ENCODE results near the gene CHCHD6.

CHCHD6 gene

GRCh38 chr3:126983653-126984390, 279.8 kb downstream of the CHCHD6 start:
- peak; percentile 36 for DNase-seq

GRCh38 chr3:126984391-126985131, 280.5 kb downstream of the CHCHD6 start:
- DNase-seq, result no peak

GRCh38 chr3:126985132-126985985, 281.3 kb downstream of the CHCHD6 start:
- DNase-seq, result no peak

GRCh38 chr3:126986001-126986400, 282.0 kb downstream of the CHCHD6 start:
- DNase-seq, result peak; percentile 87

- DNase-seq, result no peak
Observed at GRCh38 chr3:126987129-126987528, 283.1 kb downstream of the CHCHD6 start.

- DNase-seq, result no peak
Observed at GRCh38 chr3:126987596-126987995, 283.6 kb downstream of the CHCHD6 start.

- DNase-seq, result no peak
Observed at GRCh38 chr3:126988451-126989021, 284.5 kb downstream of the CHCHD6 start.

- DNase-seq, result no peak
Observed at GRCh38 chr3:126989316-126990023, 285.4 kb downstream of the CHCHD6 start.

GRCh38 chr3:126990024-126990700, 286.1 kb downstream of the CHCHD6 start:
- no peak for DNase-seq

- DNase-seq, result no peak
Observed at GRCh38 chr3:126990890-126991289, 286.9 kb downstream of the CHCHD6 start.

- no peak for DNase-seq
Observed at GRCh38 chr3:126991366-126992200, 287.5 kb downstream of the CHCHD6 start.

GRCh38 chr3:126992216-126992615, 288.2 kb downstream of the CHCHD6 start:
- DNase-seq, result no peak

- no peak for DNase-seq
Observed at GRCh38 chr3:126992776-126993175, 288.7 kb downstream of the CHCHD6 start.

- no peak for DNase-seq
Observed at GRCh38 chr3:126993436-126993835, 289.4 kb downstream of the CHCHD6 start.

- DNase-seq, result no peak
Observed at GRCh38 chr3:126994661-126995245, 290.7 kb downstream of the CHCHD6 start.

- no peak for DNase-seq
Observed at GRCh38 chr3:126995254-126995780, 291.3 kb downstream of the CHCHD6 start.

GRCh38 chr3:126995926-126996512, 292.0 kb downstream of the CHCHD6 start:
- peak; percentile 32 for DNase-seq

GRCh38 chr3:126996905-126997304, 292.9 kb downstream of the CHCHD6 start:
- DNase-seq, result no peak

GRCh38 chr3:126997455-126998038, 293.5 kb downstream of the CHCHD6 start:
- DNase-seq, result no peak

Measured in hematopoietic multipotent progenitor cell treated with erythropoietin and hydrocortisone succinate and interleukin-3 and kit ligand, for 6 days (in vitro differentiated cells).